Osteocyte (in vitro differentiated cells): ENCODE results near the gene RASL11A. TPM values are rescaled to one million over a fixed set of nuclear protein-coding genes. Genes with fewer than 3 reads are reported as not detected.

Experiments used
- DNase-seq: peaks from one replicate; pipeline ENCODE4 v3.0.0; 2021; ENCODE audit warnings: mixed read lengths; ENCODE audit not compliant: unreplicated experiment; ENCODE audit errors: extremely low spot score
- H3K27ac Mint-ChIP-seq: one replicate; pipeline ENCODE4 v1.8.0; 2021; ENCODE audit warnings: mild to moderate bottlenecking, mixed read lengths; ENCODE audit not compliant: unreplicated experiment
- H3K27me3 Mint-ChIP-seq: one replicate; pipeline ENCODE4 v1.8.0; 2021; ENCODE audit warnings: mixed read lengths; ENCODE audit not compliant: unreplicated experiment
- H3K36me3 Mint-ChIP-seq: one replicate; pipeline ENCODE4 v1.8.0; 2021; ENCODE audit warnings: mixed read lengths; ENCODE audit not compliant: unreplicated experiment
- H3K4me1 Mint-ChIP-seq: one replicate; pipeline ENCODE4 v1.8.0; 2021; ENCODE audit warnings: mixed read lengths; ENCODE audit not compliant: unreplicated experiment
- H3K4me3 Mint-ChIP-seq: one replicate; pipeline ENCODE4 v1.8.0; 2021; ENCODE audit warnings: mild to moderate bottlenecking, moderate library complexity, mixed read lengths; ENCODE audit not compliant: unreplicated experiment
- H3K9me3 Mint-ChIP-seq: one replicate; pipeline ENCODE4 v1.8.0; 2021; ENCODE audit warnings: mixed read lengths; ENCODE audit not compliant: unreplicated experiment
- total RNA-seq: library from RNA; stranded (reverse); gene quantifications from 2 replicates; pipeline ENCODE4 v1.2.1, GENCODE V29; 2021
- TF ChIP-seq, protein P1 (sequence below): fragments of 200-600 bp; sonication (generic); IDR thresholded peaks from 2 replicates; pipeline ENCODE4 v1.5.0; 2021; ENCODE audit warnings: antibody characterized with exemption, mild to moderate bottlenecking, moderate library complexity

The RASL11A gene
- total RNA-seq, 1 donor from 2014 or later = 4.6 TPM

- Mint-ChIP-seq H3K27ac (no peak overlapping the region), H3K36me3 (peaks cover 8% of the 10 kb centered on the region), H3K4me1 (peaks cover 10% of the 10 kb centered on the region), H3K27me3 (no peaks in the 10 kb centered on the region), H3K4me3 (no peak overlapping the region), H3K9me3 (no peaks in the 10 kb centered on the region)
- no peak for DNase-seq
- TF ChIP-seq, protein P1, sequence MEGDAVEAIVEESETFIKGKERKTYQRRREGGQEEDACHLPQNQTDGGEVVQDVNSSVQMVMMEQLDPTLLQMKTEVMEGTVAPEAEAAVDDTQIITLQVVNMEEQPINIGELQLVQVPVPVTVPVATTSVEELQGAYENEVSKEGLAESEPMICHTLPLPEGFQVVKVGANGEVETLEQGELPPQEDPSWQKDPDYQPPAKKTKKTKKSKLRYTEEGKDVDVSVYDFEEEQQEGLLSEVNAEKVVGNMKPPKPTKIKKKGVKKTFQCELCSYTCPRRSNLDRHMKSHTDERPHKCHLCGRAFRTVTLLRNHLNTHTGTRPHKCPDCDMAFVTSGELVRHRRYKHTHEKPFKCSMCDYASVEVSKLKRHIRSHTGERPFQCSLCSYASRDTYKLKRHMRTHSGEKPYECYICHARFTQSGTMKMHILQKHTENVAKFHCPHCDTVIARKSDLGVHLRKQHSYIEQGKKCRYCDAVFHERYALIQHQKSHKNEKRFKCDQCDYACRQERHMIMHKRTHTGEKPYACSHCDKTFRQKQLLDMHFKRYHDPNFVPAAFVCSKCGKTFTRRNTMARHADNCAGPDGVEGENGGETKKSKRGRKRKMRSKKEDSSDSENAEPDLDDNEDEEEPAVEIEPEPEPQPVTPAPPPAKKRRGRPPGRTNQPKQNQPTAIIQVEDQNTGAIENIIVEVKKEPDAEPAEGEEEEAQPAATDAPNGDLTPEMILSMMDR = no peak
Measured at GRCh38 chr13:27264648-27265047, 6.0 kb upstream of the RASL11A start.

DNA sequence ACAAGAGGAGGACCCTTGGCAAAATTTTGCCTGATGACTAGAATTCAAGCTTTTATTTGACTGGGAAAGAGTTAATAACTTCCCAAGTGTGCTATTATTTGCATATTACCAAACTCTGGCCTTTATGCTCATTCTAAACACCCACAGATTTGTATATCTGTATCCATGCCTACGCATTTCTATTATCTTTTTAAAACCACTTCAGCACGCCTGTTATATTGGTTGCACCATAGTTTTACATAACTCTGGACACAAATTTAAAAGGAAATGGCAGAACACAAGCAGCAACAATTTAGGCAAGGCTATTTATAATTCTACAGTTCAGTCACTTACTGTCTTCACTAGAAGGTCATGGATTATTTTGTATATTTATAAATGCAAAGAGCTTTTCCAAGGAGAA, 3.7 kb upstream of the RASL11A start:
- TF ChIP-seq, protein P1 = no peak
- Mint-ChIP-seq H3K4me3 (no peak overlapping the region), H3K4me1 (peaks cover 14% of the 10 kb centered on the region), H3K36me3 (peaks cover 3% of the 10 kb centered on the region), H3K27me3 (no peaks in the 10 kb centered on the region), H3K9me3 (no peaks in the 10 kb centered on the region), H3K27ac (no peak overlapping the region)
- DNase-seq = no peak

- Mint-ChIP-seq H3K27ac (no peak overlapping the region), H3K4me1 (peaks cover 20% of the 10 kb centered on the region), H3K4me3 (no peak overlapping the region), H3K36me3 (peaks cover 2% of the 10 kb centered on the region), H3K9me3 (no peaks in the 10 kb centered on the region), H3K27me3 (no peaks in the 10 kb centered on the region)
- no peak for DNase-seq
- TF ChIP-seq, protein P1 = no peak
Measured at GRCh38 chr13:27267596-27267995, 3.0 kb upstream of the RASL11A start.

GRCh38 chr13:27269114-27269665, 1.4 kb upstream of the RASL11A start:
- Mint-ChIP-seq H3K27me3 (no peaks in the 10 kb centered on the region), H3K4me1 (peaks cover 34% of the 10 kb centered on the region), H3K27ac (no peak overlapping the region), H3K4me3 (no peak overlapping the region), H3K36me3 (no peaks in the 10 kb centered on the region), H3K9me3 (no peaks in the 10 kb centered on the region)
- TF ChIP-seq, protein P1 = no peak
- no peak for DNase-seq

DNA sequence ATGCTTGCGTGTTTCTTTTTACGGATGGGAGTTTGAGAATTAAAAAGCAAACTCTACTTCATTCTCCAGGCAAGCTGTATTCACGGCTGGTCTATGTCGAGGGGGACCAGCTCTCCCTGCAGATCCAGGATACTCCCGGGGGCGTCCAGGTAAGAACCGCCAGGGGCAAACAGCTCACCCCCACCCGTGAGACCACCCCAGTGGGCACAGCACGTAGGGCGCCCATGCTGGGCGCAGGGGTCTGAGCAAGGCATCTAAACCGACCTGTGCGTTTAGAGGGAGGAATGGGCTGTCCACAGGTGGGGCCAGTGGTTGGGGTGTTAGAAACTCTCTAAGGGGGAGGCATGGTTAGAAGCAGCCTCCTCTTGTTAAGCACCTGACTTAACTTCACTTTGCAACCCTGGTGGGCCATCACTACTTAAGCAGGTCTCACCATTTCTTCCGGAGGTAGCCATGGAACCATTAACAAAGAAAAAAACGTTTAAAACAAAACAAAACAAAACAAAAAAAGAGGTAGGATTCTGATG, 1.0 kb downstream of the RASL11A start:
- peak overlapping the region; percentile 87 for H3K4me3 Mint-ChIP-seq
- H3K9me3 Mint-ChIP-seq = no peaks in the 10 kb centered on the region
- H3K27ac Mint-ChIP-seq = peak overlapping the region; percentile 15
- peaks cover 11% of the 10 kb centered on the region for H3K27me3 Mint-ChIP-seq
- TF ChIP-seq, protein P1 = no peak
- DNase-seq = peak; percentile 76
- no peaks in the 10 kb centered on the region for H3K36me3 Mint-ChIP-seq
- peaks cover 39% of the 10 kb centered on the region for H3K4me1 Mint-ChIP-seq
